Omental fat pad (tissue), 4 donors: ENCODE measurements around the gene CRELD2. TPM values are rescaled to one million over a fixed set of nuclear protein-coding genes. Genes with fewer than 3 reads are reported as not detected.

ENCODE experiments used
- ATAC-seq: fragments of 150-250 bp; one replicate; pipeline ENCODE4 v1.9.1; 2016; ENCODE audit warnings: mild to moderate bottlenecking, moderate library complexity; ENCODE audit not compliant: low FRiP score
- DNase-seq: peaks from one replicate; pipeline ENCODE4 v3.0.0-alpha.2; 2019; ENCODE audit warnings: low spot score
- total RNA-seq, 4 donors: library from RNA; depleted of rRNA; stranded (reverse); fragments of >200 nt; gene quantifications; one replicate each; pipeline ENCODE4 v1.1.0, GENCODE V29; 2016
- TF ChIP-seq, protein P1 (sequence below), 3 donors: fragments of 450-650 bp; IDR thresholded peaks; one replicate each; pipeline ENCODE4 v1.5.1; 2016 to 2017; ENCODE audit warnings: antibody characterized with exemption in 3 of 3, mild to moderate bottlenecking in 3 of 3, moderate library complexity in 2 of 3

Gene CRELD2
- total RNA-seq, 4 donors from 2014 or later = 30.8 to 52.4 (median 39.8) TPM

DNA sequence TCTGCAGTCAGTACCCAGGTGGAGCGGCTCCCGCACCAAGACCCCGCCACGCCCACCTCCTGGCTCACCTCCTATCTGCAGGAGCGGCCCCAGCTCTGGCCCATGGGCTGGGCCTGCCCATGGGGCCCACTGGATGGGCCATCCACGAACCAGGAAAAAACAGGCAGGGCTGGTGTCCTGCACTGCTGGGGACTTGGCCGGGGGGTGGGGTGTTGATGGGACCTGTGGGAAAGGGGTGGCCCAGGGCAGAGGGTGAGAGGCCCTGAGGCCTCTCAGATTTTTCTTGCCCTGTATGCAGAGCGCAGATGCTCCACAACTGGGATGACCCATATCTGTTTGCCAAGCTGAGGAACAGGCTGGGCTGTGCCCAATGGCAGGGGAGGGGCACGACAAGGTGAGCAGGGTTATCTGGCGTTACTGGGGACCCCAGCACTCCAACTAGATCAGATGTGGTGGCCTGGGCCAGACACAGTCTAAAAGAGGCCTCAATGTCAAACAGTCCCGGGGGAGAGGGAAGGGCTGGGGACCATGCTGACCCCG is 39.5 kb downstream of the CRELD2 start:
- ATAC-seq = no peak

GRCh38 chr22:49958366-49958921 is 40.0 kb downstream of the CRELD2 start:
- TF ChIP-seq, protein P1, sequence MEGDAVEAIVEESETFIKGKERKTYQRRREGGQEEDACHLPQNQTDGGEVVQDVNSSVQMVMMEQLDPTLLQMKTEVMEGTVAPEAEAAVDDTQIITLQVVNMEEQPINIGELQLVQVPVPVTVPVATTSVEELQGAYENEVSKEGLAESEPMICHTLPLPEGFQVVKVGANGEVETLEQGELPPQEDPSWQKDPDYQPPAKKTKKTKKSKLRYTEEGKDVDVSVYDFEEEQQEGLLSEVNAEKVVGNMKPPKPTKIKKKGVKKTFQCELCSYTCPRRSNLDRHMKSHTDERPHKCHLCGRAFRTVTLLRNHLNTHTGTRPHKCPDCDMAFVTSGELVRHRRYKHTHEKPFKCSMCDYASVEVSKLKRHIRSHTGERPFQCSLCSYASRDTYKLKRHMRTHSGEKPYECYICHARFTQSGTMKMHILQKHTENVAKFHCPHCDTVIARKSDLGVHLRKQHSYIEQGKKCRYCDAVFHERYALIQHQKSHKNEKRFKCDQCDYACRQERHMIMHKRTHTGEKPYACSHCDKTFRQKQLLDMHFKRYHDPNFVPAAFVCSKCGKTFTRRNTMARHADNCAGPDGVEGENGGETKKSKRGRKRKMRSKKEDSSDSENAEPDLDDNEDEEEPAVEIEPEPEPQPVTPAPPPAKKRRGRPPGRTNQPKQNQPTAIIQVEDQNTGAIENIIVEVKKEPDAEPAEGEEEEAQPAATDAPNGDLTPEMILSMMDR (IDR thresholded peaks at IDR 0.05) = no peak
- ATAC-seq (no peak), DNase-seq (no peak)

More for the DNA sequence above, 39.5 kb downstream of the CRELD2 start:
- TF ChIP-seq, protein P1 (IDR thresholded peaks at IDR 0.05) = no peak
- no peak for DNase-seq

DNA sequence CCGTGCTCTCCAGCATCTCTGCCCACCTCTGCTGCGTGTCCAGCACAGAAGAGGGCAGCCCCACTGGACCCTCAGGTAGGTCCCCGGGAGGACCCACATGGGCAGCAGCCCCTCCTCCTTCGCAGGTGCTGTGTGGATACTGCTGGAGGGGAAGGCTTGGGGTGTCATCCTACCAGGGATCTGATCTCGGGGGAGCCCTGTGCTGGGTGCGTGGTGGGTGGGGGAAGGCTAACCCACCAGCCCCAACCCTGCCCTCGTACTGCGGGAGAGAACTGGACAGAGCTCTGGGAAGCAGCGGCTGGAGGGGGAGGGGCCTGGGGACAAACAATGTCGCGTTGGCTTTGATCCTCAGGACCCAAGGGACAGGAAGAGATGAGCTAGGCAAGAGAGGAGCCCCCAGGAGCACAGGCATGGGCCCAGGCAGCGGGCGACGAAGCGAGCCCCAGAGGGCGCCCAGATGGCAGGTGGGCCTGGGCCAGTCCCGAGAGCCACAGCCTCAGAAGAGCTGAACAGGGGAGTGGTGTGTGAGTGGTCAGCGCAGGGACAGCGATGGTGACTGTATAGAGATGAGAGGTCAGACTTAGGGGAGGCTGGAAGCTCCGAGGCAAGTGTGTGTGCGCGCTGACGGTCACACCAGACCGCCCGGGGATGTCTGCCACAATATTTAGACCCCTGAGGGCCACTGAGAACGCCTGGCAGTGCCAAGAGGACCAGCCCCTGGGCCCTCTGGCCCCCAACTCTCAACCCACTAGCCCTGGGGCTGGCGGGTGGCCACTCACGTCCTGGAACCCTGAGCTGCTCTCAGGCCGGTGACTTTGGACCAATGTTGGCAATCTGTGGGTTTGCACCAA is 40.7 kb downstream of the CRELD2 start:
- TF ChIP-seq, protein P1 (IDR thresholded peaks at IDR 0.05) = no peak
- no peak for ATAC-seq
- DNase-seq = no peak

DNA sequence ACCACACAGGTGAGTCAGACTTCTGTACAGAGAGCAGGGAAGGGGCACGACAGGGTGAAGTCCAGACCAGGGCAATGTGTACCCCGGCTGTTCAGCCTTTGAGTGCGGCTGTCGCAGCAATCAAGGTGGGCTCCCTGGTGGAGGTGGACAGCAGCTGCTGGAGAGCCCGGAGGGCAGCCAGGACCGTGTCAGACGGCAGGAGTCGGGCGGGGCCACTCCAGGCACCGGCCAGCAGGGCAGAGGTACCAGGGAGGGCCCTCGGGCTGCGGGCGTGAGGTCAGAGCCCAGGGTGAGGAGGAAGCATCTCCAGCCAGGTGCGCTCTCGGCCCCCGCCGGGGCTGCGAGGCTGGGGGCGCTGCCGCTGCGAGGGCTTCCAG is 41.3 kb downstream of the CRELD2 start:
- ATAC-seq = peak; percentile 0
- DNase-seq = no peak
- TF ChIP-seq, protein P1 (IDR thresholded peaks at IDR 0.05) = no peak

DNA sequence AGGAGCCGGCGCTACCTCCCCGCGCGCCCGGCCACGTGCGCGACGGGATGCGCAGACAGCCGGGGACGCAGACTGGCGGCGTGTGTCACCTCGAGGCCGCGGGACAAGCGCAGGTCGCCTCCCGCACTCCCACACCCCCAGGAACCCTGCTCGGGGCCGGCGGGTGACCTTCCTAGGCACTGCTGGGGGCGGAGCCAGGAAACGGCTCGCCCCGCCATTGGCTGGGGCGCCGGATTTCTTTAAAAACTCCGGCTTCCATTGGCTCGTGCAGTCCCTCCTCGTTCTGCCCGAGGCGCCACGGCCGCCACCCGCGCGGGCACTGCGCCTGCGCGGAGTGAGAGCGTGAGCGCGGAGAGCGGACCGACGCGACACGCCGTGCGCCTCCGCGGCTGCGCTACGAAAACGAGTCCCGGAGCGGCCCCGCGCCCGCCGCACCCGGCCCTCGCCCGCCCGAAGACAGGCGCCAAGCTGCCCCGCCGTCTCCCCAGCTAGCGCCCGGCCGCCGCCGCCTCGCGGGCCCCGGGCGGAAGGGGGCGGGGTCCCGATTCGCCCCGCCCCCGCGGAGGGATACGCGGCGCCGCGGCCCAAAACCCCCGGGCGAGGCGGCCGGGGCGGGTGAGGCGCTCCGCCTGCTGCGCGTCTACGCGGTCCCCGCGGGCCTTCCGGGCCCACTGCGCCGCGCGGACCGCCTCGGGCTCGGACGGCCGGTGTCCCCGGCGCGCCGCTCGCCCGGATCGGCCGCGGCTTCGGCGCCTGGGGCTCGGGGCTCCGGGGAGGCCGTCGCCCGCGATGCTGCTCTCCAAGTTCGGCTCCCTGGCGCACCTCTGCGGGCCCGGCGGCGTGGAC is 41.9 kb downstream of the CRELD2 start, which contains the start of gene PIM3:
TSS of gene PIM3 (plus strand) at position 614 of the 846 bp plus-strand sequence. CDS start at position 790, 176 bp downstream.
- ATAC-seq = peak; percentile 72
- TF ChIP-seq, protein P1 (IDR thresholded peaks at IDR 0.05) = no peak

GRCh38 chr22:49961005-49961600 is 42.7 kb downstream of the CRELD2 start:
- TF ChIP-seq, protein P1 (IDR thresholded peaks at IDR 0.05) = no peak

More for the DNA sequence above, 41.9 kb downstream of the CRELD2 start, which contains the start of gene PIM3:
- DNase-seq = no peak

More at GRCh38 chr22:49961005-49961600, 42.7 kb downstream of the CRELD2 start:
- ATAC-seq (no peak), DNase-seq (peak; percentile 21)
